Naive thymus-derived CD4-positive, alpha-beta T cell (primary cell): ENCODE measurements around the gene CRHR1. TPM values are rescaled to one million over a fixed set of nuclear protein-coding genes. Genes with fewer than 3 reads are reported as not detected.

Source experiments
- ATAC-seq: fragments of 150-1000 bp; cut with Tn5 transposase; 2 replicates; pipeline ENCODE4 v1.10.0; 2021; ENCODE audit warnings: mild to moderate bottlenecking, moderate library complexity
- CTCF ChIA-PET: fragments of 350-600 bp; sonication (Branson Sonifier 250); formaldehyde crosslinking; loops from one replicate; lab custom pipeline; 2021; ENCODE audit warnings: antibody characterized with exemption; lab: Charles Lee
- POLR2A ChIA-PET: fragments of 350-600 bp; sonication (Branson Sonifier 250); formaldehyde crosslinking; loops from one replicate; lab custom pipeline; 2021; ENCODE audit warnings: antibody characterized with exemption, inconsistent platforms; lab: Charles Lee
- DNase-seq, 9 donors: peaks; one replicate each; pipeline versions ENCODE4 v3.0.0 to v3.0.0-alpha.2; 2020 to 2022; ENCODE audit warnings: mixed read lengths in 1 of 9
- H3K27ac ChIP-seq: one replicate; pipeline ENCODE4 v1.7.0; 2013; ENCODE audit warnings: mild to moderate bottlenecking, low read depth, low read length, moderate library complexity
- H3K27me3 ChIP-seq, 2 donors: one replicate each; pipeline ENCODE4 v1.7.0; 2013; ENCODE audit warnings: low read length in 2 of 2, mild to moderate bottlenecking in 2 of 2, moderate library complexity in 2 of 2; ENCODE audit not compliant: control insufficient read depth in 2 of 2, insufficient read depth in 2 of 2
- H3K36me3 ChIP-seq, 3 experiments: 1 replicate in 2 of 3; 2 replicates in 1 of 3; pipeline ENCODE4 v1.7.0; 2013; ENCODE audit warnings: low read length in 3 of 3, mild to moderate bottlenecking in 3 of 3, moderate library complexity in 1 of 3; ENCODE audit not compliant: insufficient read depth in 3 of 3, control insufficient read depth in 2 of 3
- H3K4me1 ChIP-seq, 2 donors: one replicate each; pipeline ENCODE4 v1.7.0; 2013; ENCODE audit warnings: low read length in 2 of 2, mild to moderate bottlenecking in 2 of 2, moderate library complexity in 1 of 2; ENCODE audit not compliant: control insufficient read depth in 2 of 2, insufficient read depth in 2 of 2
- H3K4me3 ChIP-seq: 2 replicates; pipeline ENCODE4 v1.7.0; 2013; ENCODE audit warnings: mild to moderate bottlenecking, low read length
- H3K9me3 ChIP-seq, 3 experiments: 1 replicate in 2 of 3; 2 replicates in 1 of 3; pipeline ENCODE4 v1.7.0; 2013; ENCODE audit warnings: low read length in 3 of 3; ENCODE audit not compliant: control insufficient read depth in 2 of 3
- H3K27ac Mint-ChIP-seq, 9 donors: one replicate each; pipeline ENCODE4 v1.8.0; 2020 to 2022; ENCODE audit warnings: mixed read lengths in 9 of 9, mild to moderate bottlenecking in 8 of 9, moderate library complexity in 5 of 9, inconsistent platforms in 2 of 9
- H3K27me3 Mint-ChIP-seq, 5 donors: one replicate each; pipeline ENCODE4 v1.8.0; 2021 to 2022; ENCODE audit warnings: mixed read lengths in 5 of 5, mild to moderate bottlenecking in 1 of 5
- H3K36me3 Mint-ChIP-seq, 5 donors: one replicate each; pipeline ENCODE4 v1.8.0; 2020 to 2022; ENCODE audit warnings: mixed read lengths in 5 of 5, mild to moderate bottlenecking in 3 of 5, inconsistent platforms in 1 of 5
- H3K4me1 Mint-ChIP-seq, 7 donors: one replicate each; pipeline ENCODE4 v1.8.0; 2020 to 2022; ENCODE audit warnings: mixed read lengths in 7 of 7, mild to moderate bottlenecking in 3 of 7, inconsistent platforms in 1 of 7
- H3K4me3 Mint-ChIP-seq, 10 donors: one replicate each; pipeline ENCODE4 v1.8.0; 2020 to 2022; ENCODE audit warnings: mild to moderate bottlenecking in 10 of 10, mixed read lengths in 10 of 10, moderate library complexity in 6 of 10, inconsistent platforms in 2 of 10
- H3K9me3 Mint-ChIP-seq, 11 donors: one replicate each; pipeline ENCODE4 v1.8.0; 2020 to 2022; ENCODE audit warnings: mixed read lengths in 11 of 11, mild to moderate bottlenecking in 4 of 11, inconsistent platforms in 1 of 11, moderate library complexity in 1 of 11
- intact Hi-C, 2 donors: fragments of 100-400 bp; cut with micrococcal nuclease; formaldehyde crosslinking; loops; one replicate each; pipeline ENCODE4 v1.15.1; 2023
- polyA plus RNA-seq, 2 donors: library from polyadenylated mRNA; unstranded; fragments of 300-500 nt; fragmentation: Illumina TruSeq; gene quantifications; one replicate each; pipeline ENCODE4 v1.2.3, GENCODE V29; 2021
- total RNA-seq, 6 experiments: library from RNA in 5 of 6; stranded (reverse) in 5 of 6; gene quantifications; 1 replicate in 5 of 6; 2 replicates in 1 of 6; pipeline ENCODE4 v1.2.3 and lab custom pipeline; 2021 to 2026

Gene CRHR1
- total and polyA plus RNA-seq, 7 experiments from 2014 or later = not detected

DNA sequence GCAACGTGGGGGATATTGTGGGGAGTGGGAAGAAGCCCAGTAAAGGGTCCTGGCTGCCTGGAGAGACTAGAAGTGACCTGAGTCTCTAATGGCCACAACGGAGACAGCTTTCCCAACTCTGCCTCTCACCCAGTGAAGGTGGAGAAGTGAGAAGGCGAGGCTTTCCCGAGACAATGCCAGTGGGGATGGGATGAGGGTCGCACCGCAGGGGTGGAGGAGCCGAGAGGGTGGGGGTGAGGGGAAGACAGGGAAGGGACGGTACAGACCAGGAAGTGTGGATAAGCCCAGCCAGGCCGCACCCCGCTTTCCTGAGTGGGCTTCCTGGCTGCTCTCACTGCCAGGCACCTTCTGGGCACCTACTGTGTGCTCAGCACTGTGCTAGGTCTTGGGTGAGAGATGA lies 53.1 kb downstream of the CRHR1 start:
- DNase-seq (no peak), ATAC-seq (no peak)
- H3K4me3 Mint-ChIP-seq = no peak overlapping the region
- Histone ChIP-seq H3K9me3 (no peaks in the 10 kb centered on the region), H3K4me3 (no peak overlapping the region), H3K27ac (no peak overlapping the region), H3K4me1 (no peaks in the 10 kb centered on the region), H3K36me3 (no peaks in the 10 kb centered on the region), H3K27me3 (no peaks in the 10 kb centered on the region)
- no peaks in the 10 kb centered on the region for H3K9me3 Mint-ChIP-seq
- H3K27ac Mint-ChIP-seq = no peak overlapping the region
- intact Hi-C loops = no loop called here
- H3K36me3 Mint-ChIP-seq = no peaks in the 10 kb centered on the region
- CTCF ChIA-PET = interaction anchor here (1.0 kb wide), 1 partner anchor 188 kb away, joined by 3 read pairs; no protein-coding TSS in a partner anchor
- H3K4me1 Mint-ChIP-seq = peaks cover 0 to 2% (median 0%) of the 10 kb centered on the region in 7 donors
- POLR2A ChIA-PET = no interaction called here
- H3K27me3 Mint-ChIP-seq = peaks cover 0 to 6% (median 0%) of the 10 kb centered on the region in 5 donors

GRCh38 chr17:45837603-45838002 lies 53.5 kb downstream of the CRHR1 start:
- Histone ChIP-seq H3K36me3 (no peaks in the 10 kb centered on the region), H3K27me3 (no peaks in the 10 kb centered on the region), H3K9me3 (no peaks in the 10 kb centered on the region), H3K27ac (no peak overlapping the region), H3K4me1 (no peaks in the 10 kb centered on the region), H3K4me3 (no peak overlapping the region)
- ChIA-PET CTCF (interaction anchor here (1.0 kb wide), 1 partner anchor 188 kb away, joined by 3 read pairs; no protein-coding TSS in a partner anchor), POLR2A (no interaction called here)
- intact Hi-C loops = no loop called here
- no peak for DNase-seq
- Mint-ChIP-seq H3K27me3 (peaks cover 0 to 6% (median 0%) of the 10 kb centered on the region in 5 donors), H3K4me1 (peaks cover 0 to 1% (median 0%) of the 10 kb centered on the region in 7 donors), H3K36me3 (no peaks in the 10 kb centered on the region), H3K4me3 (no peak overlapping the region), H3K9me3 (no peaks in the 10 kb centered on the region), H3K27ac (no peak overlapping the region)
- no peak for ATAC-seq

- H3K27ac Mint-ChIP-seq = no peak overlapping the region
- no peak overlapping the region for H3K27ac ChIP-seq
- ATAC-seq = no peak
- no peaks in the 10 kb centered on the region for H3K27me3 ChIP-seq
- DNase-seq = no peak
- POLR2A ChIA-PET = interaction anchor here (0.6 kb wide), 1 partner anchor 1459 kb away, joined by 4 read pairs; no protein-coding TSS in a partner anchor
- no peaks in the 10 kb centered on the region for H3K36me3 ChIP-seq
- H3K4me1 ChIP-seq = no peaks in the 10 kb centered on the region
- no peaks in the 10 kb centered on the region for H3K36me3 Mint-ChIP-seq
- peaks cover 0 to 6% (median 0%) of the 10 kb centered on the region in 5 donors for H3K27me3 Mint-ChIP-seq
- peaks cover 0 to 1% (median 0%) of the 10 kb centered on the region in 7 donors for H3K4me1 Mint-ChIP-seq
- no peak overlapping the region for H3K4me3 Mint-ChIP-seq
- CTCF ChIA-PET = no interaction called here
- H3K9me3 Mint-ChIP-seq = no peaks in the 10 kb centered on the region
- intact Hi-C loops = no loop called here
- no peaks in the 10 kb centered on the region for H3K9me3 ChIP-seq
- no peak overlapping the region for H3K4me3 ChIP-seq
Measured at GRCh38 chr17:45838751-45839295, 54.7 kb downstream of the CRHR1 start.

- Mint-ChIP-seq H3K4me3 (no peak overlapping the region), H3K9me3 (no peaks in the 10 kb centered on the region), H3K27ac (no peak overlapping the region), H3K27me3 (peaks cover 0 to 6% (median 0%) of the 10 kb centered on the region in 5 donors), H3K36me3 (no peaks in the 10 kb centered on the region), H3K4me1 (peaks cover 0 to 1% (median 0%) of the 10 kb centered on the region in 7 donors)
- ChIA-PET POLR2A (no interaction called here), CTCF (no interaction called here)
- H3K4me1 ChIP-seq = no peaks in the 10 kb centered on the region
- no peaks in the 10 kb centered on the region for H3K27me3 ChIP-seq
- ATAC-seq (no peak), DNase-seq (no peak)
- no peak overlapping the region for H3K4me3 ChIP-seq
- no peaks in the 10 kb centered on the region for H3K9me3 ChIP-seq
- H3K27ac ChIP-seq = no peak overlapping the region
- H3K36me3 ChIP-seq = no peaks in the 10 kb centered on the region
- intact Hi-C loops = no loop called here
Measured at GRCh38 chr17:45839442-45839841, 55.3 kb downstream of the CRHR1 start.

- ChIA-PET CTCF (no interaction called here), POLR2A (no interaction called here)
- H3K36me3 Mint-ChIP-seq = no peaks in the 10 kb centered on the region
- H3K4me1 Mint-ChIP-seq = peaks cover 0 to 1% (median 0%) of the 10 kb centered on the region in 7 donors
- H3K9me3 ChIP-seq = no peaks in the 10 kb centered on the region
- H3K27ac ChIP-seq = no peak overlapping the region
- H3K36me3 ChIP-seq = no peaks in the 10 kb centered on the region
- ATAC-seq = no peak
- H3K27me3 Mint-ChIP-seq = peaks cover 0 to 6% (median 0%) of the 10 kb centered on the region in 5 donors
- H3K27me3 ChIP-seq = no peaks in the 10 kb centered on the region
- H3K4me3 ChIP-seq = no peak overlapping the region
- no peak overlapping the region for H3K4me3 Mint-ChIP-seq
- no peaks in the 10 kb centered on the region for H3K9me3 Mint-ChIP-seq
- no peak overlapping the region for H3K27ac Mint-ChIP-seq
- no peaks in the 10 kb centered on the region for H3K4me1 ChIP-seq
- DNase-seq = no peak
- intact Hi-C loops = no loop called here
Measured at GRCh38 chr17:45841186-45841585, 57.1 kb downstream of the CRHR1 start.

DNA sequence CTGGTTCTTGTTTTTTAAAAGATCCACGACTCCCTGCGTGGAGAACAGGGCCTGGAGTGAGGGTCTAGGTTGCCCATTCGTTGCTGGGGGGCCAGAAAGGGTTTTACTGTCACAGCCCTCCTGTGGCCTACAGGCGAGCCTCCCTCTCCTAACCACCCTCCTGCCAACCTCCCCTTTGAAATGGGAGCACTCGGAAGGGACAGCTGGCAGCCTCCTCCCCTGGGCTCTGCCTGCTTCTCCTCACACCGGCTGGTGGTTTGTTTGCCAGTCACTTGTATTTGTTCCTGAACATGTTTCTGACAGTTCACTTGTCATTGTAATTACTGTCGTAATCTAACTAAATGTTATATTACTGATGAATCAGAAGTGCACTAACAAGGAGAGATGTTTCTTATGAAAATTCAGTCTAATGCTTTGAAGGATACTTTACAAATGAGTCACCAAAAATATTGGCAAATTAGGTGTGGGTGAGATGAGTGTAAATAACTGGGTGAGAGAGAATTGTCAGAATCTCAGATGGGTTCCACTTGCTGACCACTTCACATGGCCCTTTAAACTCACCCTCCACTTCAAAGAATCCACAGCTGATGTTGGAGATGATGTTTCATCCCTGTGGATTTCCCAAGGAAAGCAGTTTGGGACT lies 57.9 kb downstream of the CRHR1 start:
- ATAC-seq = no peak
- Histone ChIP-seq H3K27me3 (no peaks in the 10 kb centered on the region), H3K4me3 (no peak overlapping the region), H3K27ac (no peak overlapping the region), H3K9me3 (no peaks in the 10 kb centered on the region), H3K4me1 (no peaks in the 10 kb centered on the region), H3K36me3 (no peaks in the 10 kb centered on the region)
- Mint-ChIP-seq H3K4me1 (peaks cover 0 to 1% (median 0%) of the 10 kb centered on the region in 7 donors), H3K27me3 (peaks cover 0 to 4% (median 0%) of the 10 kb centered on the region in 5 donors), H3K27ac (no peak overlapping the region), H3K36me3 (no peaks in the 10 kb centered on the region), H3K9me3 (no peaks in the 10 kb centered on the region), H3K4me3 (no peak overlapping the region)
- CTCF ChIA-PET = no interaction called here
- POLR2A ChIA-PET = no interaction called here
- intact Hi-C loops = no loop called here
- no peak for DNase-seq

GRCh38 chr17:45843722-45844121 lies 59.6 kb downstream of the CRHR1 start:
- ATAC-seq = no peak
- Mint-ChIP-seq H3K36me3 (no peaks in the 10 kb centered on the region), H3K27ac (no peak overlapping the region), H3K9me3 (peaks cover 0 to 1% (median 0%) of the 10 kb centered on the region in 11 donors), H3K4me3 (no peak overlapping the region), H3K27me3 (peaks cover 0 to 3% (median 0%) of the 10 kb centered on the region in 5 donors), H3K4me1 (peaks cover 0 to 1% (median 0%) of the 10 kb centered on the region in 7 donors)
- no peak overlapping the region for H3K4me3 ChIP-seq
- H3K27me3 ChIP-seq = no peaks in the 10 kb centered on the region
- intact Hi-C loops = no loop called here
- H3K36me3 ChIP-seq = no peaks in the 10 kb centered on the region
- DNase-seq = no peak
- H3K4me1 ChIP-seq = no peaks in the 10 kb centered on the region
- no peak overlapping the region for H3K27ac ChIP-seq
- ChIA-PET POLR2A (no interaction called here), CTCF (no interaction called here)
- no peaks in the 10 kb centered on the region for H3K9me3 ChIP-seq
